IPS-20b (cell line): ENCODE data around the gene GNAQ.

ENCODE experiments used
- H3K27ac ChIP-seq: one replicate; pipeline ENCODE4 v1.5.1; 2013; ENCODE audit warnings: low read length
- H3K27me3 ChIP-seq: 2 replicates; pipeline ENCODE4 v1.6.1; 2013; ENCODE audit warnings: mild to moderate bottlenecking, low read length, inconsistent platforms; ENCODE audit not compliant: insufficient read depth
- H3K36me3 ChIP-seq: 2 replicates; pipeline ENCODE4 v1.6.1; 2013; ENCODE audit warnings: low read depth, mild to moderate bottlenecking, inconsistent platforms, low read length, moderate library complexity; ENCODE audit not compliant: insufficient read depth
- H3K4me1 ChIP-seq: 2 replicates; pipeline ENCODE4 v1.6.1; 2013; ENCODE audit warnings: mild to moderate bottlenecking, control low read depth, inconsistent platforms, low read length, moderate library complexity; ENCODE audit not compliant: insufficient read depth
- H3K4me3 ChIP-seq: 2 replicates; pipeline ENCODE4 v1.5.1; 2013; ENCODE audit warnings: mild to moderate bottlenecking, low read length, inconsistent platforms
- H3K9ac ChIP-seq: 2 replicates; pipeline ENCODE4 v1.6.1; 2013; ENCODE audit warnings: low read depth, mild to moderate bottlenecking, inconsistent platforms, low read length, moderate library complexity
- H3K9me3 ChIP-seq: 2 replicates; pipeline ENCODE4 v1.6.1; 2013; ENCODE audit warnings: mild to moderate bottlenecking, low read depth, low read length, inconsistent platforms; ENCODE audit not compliant: insufficient read depth

GNAQ gene

DNA sequence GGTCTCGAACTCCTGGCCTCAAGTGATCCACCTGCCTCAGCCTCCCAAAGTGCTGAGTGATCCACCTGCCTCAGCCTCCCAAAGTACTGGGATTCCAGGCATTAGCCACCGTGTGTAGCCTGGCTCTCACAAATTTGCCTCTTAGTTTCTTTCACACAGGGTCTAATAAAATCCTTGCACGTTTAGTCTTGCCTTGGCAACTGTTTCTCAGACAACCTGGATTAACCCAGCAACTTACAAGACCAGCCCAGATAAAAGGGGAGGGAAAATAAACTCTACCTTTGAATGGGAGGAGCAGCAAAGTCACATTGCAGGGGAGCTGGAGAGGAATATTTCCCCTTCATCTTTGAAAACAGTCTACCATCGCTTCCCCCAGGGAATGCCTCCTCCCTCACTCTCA lies 354.2 kb downstream of the GNAQ start:
- Histone ChIP-seq H3K9ac (no peak overlapping the region), H3K4me1 (no peaks in the 10 kb centered on the region), H3K36me3 (no peaks in the 10 kb centered on the region), H3K9me3 (no peaks in the 10 kb centered on the region), H3K27ac (no peak overlapping the region), H3K4me3 (no peak overlapping the region), H3K27me3 (no peaks in the 10 kb centered on the region)

DNA sequence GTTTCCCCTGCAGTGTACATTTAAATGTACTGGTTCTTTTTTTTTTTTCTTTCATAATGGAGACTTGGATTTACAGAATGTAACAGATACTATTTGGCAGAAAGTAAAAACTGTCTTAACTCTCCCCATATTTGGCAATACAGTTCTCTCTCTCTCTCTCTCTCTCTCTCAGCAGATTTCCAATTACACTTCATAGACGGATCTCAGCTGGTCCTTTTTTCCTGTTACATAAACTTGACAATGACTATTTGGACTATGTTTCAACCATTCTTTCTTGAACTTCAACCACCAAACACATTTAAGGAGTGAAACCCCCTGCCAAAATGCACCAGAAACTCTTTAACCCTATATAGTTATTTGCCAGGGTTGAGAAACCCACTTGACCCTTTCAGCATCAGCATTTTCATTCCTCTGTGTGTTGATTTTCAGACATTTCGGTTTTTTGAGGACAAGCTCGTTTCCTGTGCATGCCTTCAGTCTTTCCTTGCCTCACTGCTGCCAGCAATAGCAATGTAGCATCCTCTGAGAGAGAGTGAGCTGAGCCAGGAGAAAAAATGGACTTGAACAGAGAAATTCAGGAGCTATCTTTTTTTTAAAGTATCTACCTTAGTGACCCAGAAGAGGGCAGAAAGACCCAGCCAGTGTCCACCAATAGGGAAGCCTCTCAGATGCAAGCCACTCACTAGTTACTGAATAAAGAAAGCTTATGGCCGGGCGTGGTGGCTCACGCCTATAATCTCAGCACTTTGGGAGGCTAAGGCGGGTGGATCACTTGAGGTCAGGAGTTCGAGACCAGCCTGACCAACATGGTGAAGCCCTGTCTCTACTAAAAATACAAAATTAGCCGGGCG lies 357.4 kb downstream of the GNAQ start:
- H3K4me1 ChIP-seq = no peaks in the 10 kb centered on the region
- H3K9me3 ChIP-seq = no peaks in the 10 kb centered on the region
- H3K27ac ChIP-seq = no peak overlapping the region
- H3K9ac ChIP-seq = no peak overlapping the region
- H3K36me3 ChIP-seq = no peaks in the 10 kb centered on the region
- no peak overlapping the region for H3K4me3 ChIP-seq
- no peaks in the 10 kb centered on the region for H3K27me3 ChIP-seq

DNA sequence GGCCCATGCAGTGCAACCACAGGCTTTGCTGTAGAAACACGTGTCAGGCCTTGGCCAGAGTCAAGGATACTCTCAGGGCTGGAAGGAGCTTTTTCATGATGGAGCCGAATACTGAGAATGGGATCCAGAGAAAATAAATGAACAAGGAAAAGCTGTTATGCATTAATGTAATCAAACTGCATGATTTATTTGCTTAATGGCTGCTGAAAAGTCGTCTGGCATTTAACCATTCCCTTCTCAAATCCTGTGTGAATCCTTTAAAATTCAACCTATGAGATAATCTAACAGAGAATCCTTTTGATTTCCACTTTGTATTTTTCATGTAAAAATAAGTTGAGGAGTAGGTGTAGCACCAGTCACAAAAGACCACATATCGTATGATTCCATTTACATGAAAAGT lies 359.4 kb downstream of the GNAQ start:
- no peaks in the 10 kb centered on the region for H3K27me3 ChIP-seq
- no peaks in the 10 kb centered on the region for H3K36me3 ChIP-seq
- H3K27ac ChIP-seq = no peak overlapping the region
- no peaks in the 10 kb centered on the region for H3K4me1 ChIP-seq
- H3K9me3 ChIP-seq = no peaks in the 10 kb centered on the region
- H3K9ac ChIP-seq = no peak overlapping the region
- no peak overlapping the region for H3K4me3 ChIP-seq

DNA sequence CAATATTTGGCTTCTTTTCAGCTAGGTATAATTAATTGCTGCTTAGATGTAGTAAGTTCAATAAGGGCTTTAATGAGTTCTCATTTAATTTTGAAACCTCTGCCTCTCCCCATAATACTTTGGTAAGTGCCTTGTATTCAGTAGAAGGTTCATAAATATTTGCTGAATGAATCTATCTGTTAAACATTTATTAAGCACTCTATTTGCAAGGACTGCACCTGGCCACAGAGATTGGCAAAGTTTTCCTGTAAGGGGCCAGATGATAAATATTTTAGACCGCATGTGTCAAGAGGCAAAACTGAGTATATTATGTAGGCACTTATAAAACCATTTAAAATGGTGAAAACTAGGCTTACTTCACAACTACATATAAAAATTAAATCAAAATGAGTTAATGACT lies 364.5 kb downstream of the GNAQ start:
- no peaks in the 10 kb centered on the region for H3K27me3 ChIP-seq
- H3K4me3 ChIP-seq = no peak overlapping the region
- H3K4me1 ChIP-seq = no peaks in the 10 kb centered on the region
- H3K9ac ChIP-seq = no peak overlapping the region
- no peaks in the 10 kb centered on the region for H3K36me3 ChIP-seq
- H3K9me3 ChIP-seq = no peaks in the 10 kb centered on the region
- H3K27ac ChIP-seq = no peak overlapping the region
